ENCODE data around the gene GATC. TPM values are rescaled to one million over a fixed set of nuclear protein-coding genes. Genes with fewer than 3 reads are reported as not detected.

Gene GATC
- total RNA-seq, 1 donor from 2014 or later, result 29.3 TPM

DNA sequence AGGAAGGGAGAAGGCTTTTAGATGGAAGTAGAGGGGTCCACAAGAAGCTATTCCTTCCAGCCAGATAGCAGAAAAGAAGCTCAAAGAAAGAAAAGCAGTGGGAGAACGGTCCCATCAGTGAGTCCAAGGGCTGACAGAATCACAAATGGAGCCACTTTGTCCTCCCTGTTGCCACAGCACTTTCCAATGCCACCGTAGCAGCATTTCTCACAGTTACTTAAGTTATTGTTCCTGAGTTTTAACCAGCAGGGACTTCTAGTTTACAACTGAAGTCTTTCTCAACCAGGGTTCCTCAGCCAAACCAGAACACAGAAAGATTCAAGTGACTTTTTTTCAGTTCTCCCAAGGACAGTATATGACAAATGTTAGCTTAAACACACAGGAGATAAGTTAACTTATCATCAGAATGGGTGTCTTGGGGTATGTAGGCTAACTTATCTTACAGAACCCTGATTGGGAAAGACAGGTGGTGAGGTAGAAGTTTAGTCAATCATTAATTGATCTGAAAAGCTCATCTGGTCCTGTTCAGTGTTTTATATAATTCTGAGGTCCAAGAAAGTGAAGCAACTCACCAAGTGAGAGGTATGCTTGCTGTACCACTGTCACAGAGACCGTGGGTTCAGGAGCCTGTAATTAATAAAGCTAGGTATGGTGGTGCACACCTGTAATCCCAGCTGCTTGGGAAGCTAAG lies 7.0 kb downstream of the GATC start:
- Histone ChIP-seq H3K4me1 (no peaks in the 10 kb centered on the region), H3K27ac (no peak overlapping the region), H3K27me3 (no peaks in the 10 kb centered on the region), H3K36me3 (peaks cover 65% of the 10 kb centered on the region), H3K9me3 (no peaks in the 10 kb centered on the region), H3K4me3 (no peak overlapping the region)
- DNase-seq (no peak), ATAC-seq (no peak)
- intact Hi-C loops (cut with DNase I), result no loop called here
- TF ChIP-seq, protein P1, sequence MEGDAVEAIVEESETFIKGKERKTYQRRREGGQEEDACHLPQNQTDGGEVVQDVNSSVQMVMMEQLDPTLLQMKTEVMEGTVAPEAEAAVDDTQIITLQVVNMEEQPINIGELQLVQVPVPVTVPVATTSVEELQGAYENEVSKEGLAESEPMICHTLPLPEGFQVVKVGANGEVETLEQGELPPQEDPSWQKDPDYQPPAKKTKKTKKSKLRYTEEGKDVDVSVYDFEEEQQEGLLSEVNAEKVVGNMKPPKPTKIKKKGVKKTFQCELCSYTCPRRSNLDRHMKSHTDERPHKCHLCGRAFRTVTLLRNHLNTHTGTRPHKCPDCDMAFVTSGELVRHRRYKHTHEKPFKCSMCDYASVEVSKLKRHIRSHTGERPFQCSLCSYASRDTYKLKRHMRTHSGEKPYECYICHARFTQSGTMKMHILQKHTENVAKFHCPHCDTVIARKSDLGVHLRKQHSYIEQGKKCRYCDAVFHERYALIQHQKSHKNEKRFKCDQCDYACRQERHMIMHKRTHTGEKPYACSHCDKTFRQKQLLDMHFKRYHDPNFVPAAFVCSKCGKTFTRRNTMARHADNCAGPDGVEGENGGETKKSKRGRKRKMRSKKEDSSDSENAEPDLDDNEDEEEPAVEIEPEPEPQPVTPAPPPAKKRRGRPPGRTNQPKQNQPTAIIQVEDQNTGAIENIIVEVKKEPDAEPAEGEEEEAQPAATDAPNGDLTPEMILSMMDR (IDR thresholded peaks at IDR 0.05), result no peak

DNA sequence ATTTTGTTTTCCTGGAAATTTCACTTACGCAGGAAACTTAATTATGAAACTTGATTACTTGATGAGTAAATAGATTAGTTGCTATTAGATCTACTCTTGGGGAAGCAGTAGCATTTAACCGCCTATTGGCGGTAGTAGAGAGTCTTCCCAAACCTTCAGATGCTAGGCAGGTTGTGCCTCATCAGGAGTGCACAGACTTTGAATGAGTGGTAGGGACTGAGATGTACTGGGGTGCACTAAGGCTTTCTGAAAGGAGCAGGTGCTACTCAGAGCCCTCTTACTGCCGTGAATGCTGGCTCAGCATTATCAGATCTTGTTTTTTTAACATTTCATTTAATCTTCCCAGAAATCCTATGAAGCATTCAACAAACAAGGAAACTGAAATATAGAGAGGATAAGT lies 7.7 kb downstream of the GATC start:
- intact Hi-C loops (cut with DNase I), result no loop called here
- peaks cover 73% of the 10 kb centered on the region for H3K36me3 ChIP-seq

DNA sequence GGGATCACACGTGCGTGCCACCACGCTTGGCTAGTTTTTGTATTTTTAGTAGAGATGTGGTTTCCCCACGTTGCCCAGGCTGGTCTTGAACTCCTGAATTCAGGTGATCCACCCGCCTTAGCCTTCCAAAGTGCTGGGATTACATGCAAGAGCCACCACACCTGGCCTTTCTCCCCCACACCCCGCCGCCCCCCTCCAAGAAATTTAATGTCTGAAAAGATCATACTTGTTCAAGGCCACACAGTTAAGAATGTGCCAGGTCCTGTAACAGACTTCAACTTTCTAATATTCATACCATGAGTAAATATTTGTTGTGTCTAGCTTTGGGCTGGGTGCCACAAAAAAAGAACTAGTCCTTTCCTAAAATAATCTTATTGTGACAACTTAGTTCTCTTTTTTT lies 9.1 kb downstream of the GATC start:
- intact Hi-C loops (cut with DNase I), result no loop called here
- H3K4me3 ChIP-seq, result no peak overlapping the region
- TF ChIP-seq, protein P1 (IDR thresholded peaks at IDR 0.05), result no peak
- no peaks in the 10 kb centered on the region for H3K9me3 ChIP-seq
- no peaks in the 10 kb centered on the region for H3K4me1 ChIP-seq
- no peaks in the 10 kb centered on the region for H3K27me3 ChIP-seq
- no peak overlapping the region for H3K27ac ChIP-seq
- H3K36me3 ChIP-seq, result peaks cover 82% of the 10 kb centered on the region
- ATAC-seq (no peak), DNase-seq (no peak)

More for the DNA sequence above, 7.7 kb downstream of the GATC start:
- H3K4me3 ChIP-seq, result no peak overlapping the region
- DNase-seq (no peak), ATAC-seq (peak; percentile 80)
- no peak overlapping the region for H3K27ac ChIP-seq
- TF ChIP-seq, protein P1 (IDR thresholded peaks at IDR 0.05), result peak; percentile 68
- no peaks in the 10 kb centered on the region for H3K4me1 ChIP-seq
- no peaks in the 10 kb centered on the region for H3K9me3 ChIP-seq
- no peaks in the 10 kb centered on the region for H3K27me3 ChIP-seq

DNA sequence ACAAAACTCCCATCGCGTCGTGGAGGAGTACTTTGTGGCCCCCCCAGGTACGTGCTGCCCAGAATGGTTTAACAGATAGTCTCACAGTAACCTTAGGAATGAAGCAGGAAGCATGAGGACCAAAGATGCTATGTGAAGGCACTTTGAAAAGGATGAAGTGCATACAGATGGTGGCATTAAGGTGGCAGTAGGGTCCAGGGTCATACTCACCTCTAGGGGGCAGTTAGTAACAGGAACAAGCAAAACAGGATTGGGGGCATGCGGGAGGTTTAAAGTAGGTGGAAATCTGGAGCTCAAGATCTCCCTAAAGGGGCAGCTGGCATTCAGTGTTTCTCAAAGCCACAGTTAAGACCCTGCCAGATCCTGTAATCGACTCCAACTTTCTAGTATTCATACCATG lies 10.9 kb downstream of the GATC start:
- no peak for DNase-seq
- H3K9me3 ChIP-seq, result no peaks in the 10 kb centered on the region
- TF ChIP-seq, protein P1 (IDR thresholded peaks at IDR 0.05), result no peak
- peaks cover 90% of the 10 kb centered on the region for H3K36me3 ChIP-seq
- no peaks in the 10 kb centered on the region for H3K4me1 ChIP-seq
- intact Hi-C loops (cut with DNase I), result no loop called here
- ATAC-seq, result no peak
- H3K27me3 ChIP-seq, result no peaks in the 10 kb centered on the region
- H3K4me3 ChIP-seq, result no peak overlapping the region
- H3K27ac ChIP-seq, result no peak overlapping the region

DNA sequence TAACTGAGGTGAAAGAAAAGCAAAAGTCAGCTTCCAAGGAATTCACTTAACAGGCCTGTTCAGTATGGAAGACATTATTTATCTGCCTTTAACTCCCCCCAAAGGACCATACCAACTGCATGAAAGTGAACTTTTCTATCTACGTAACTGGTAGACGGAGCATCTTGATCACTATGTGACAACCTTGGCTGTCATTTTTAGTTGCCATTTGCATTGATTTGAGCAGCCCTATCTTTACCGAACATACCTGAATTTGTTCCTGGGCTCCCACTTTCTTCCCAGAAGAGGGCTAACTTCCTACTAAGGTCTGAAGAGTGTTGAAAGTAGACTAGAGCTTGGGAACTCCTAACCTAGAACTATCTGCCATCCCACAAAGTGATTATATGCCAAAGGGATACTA lies 13.9 kb downstream of the GATC start:
- Histone ChIP-seq H3K4me1 (no peaks in the 10 kb centered on the region), H3K4me3 (no peak overlapping the region), H3K9me3 (no peaks in the 10 kb centered on the region), H3K27ac (no peak overlapping the region), H3K27me3 (no peaks in the 10 kb centered on the region), H3K36me3 (peaks cover 98% of the 10 kb centered on the region)
- DNase-seq, result no peak
- ATAC-seq, result no peak
- TF ChIP-seq, protein P1 (IDR thresholded peaks at IDR 0.05), result no peak
- intact Hi-C loops (cut with DNase I), result no loop called here
